ENCODE measurements around the gene ARHGEF17. TPM values are rescaled to one million over a fixed set of nuclear protein-coding genes. Genes with fewer than 3 reads are reported as not detected.

Gene ARHGEF17
- total RNA-seq, result not detected

GRCh38 chr11:73308003-73308960, at the start of gene ARHGEF17:
TSS of gene ARHGEF17 (plus strand) at chr11:73308276. CDS start at chr11:73308639, 363 bp downstream.

GRCh38 chr11:73271936-73272679, 36.0 kb upstream of the ARHGEF17 start, which contains the start of gene P2RY6:
TSS of gene P2RY6 (plus strand) at chr11:73272338. CDS start at chr11:73296519, 24,181 bp downstream.

GRCh38 chr11:73376160-73376802, 68.2 kb downstream of the ARHGEF17 start, which contains the start of gene RELT:
TSS of gene RELT (plus strand) at chr11:73376399. CDS start at chr11:73389137, 12,738 bp downstream.

Other genes with a start within 250 kb of the ARHGEF17 start
- 10 to 100 TPM; 45.9 to 47.3 TPM for gene FCHSD2, start 166.0 kb upstream of the ARHGEF17 start, total RNA-seq
- not detected for gene P2RY2, start 90.0 kb upstream of the ARHGEF17 start, total RNA-seq
- gene P2RY6, start 35.9 kb upstream of the ARHGEF17 start, total RNA-seq, result not detected
- 10 to 100 TPM; 21.6 to 23.2 TPM for gene RELT, start 68.1 kb downstream of the ARHGEF17 start, total RNA-seq

Measured in activated naive CD4-positive, alpha-beta T cell treated with anti-CD3 and anti-CD28 coated beads, Interleukin-2, amount 10 ng/mL, durations not matched to agents 5 hours and 36 hours (primary cell).